Posterior vena cava (tissue), 2 donors: Measurements from ENCODE around the gene ZACN. TPM values are rescaled to one million over a fixed set of nuclear protein-coding genes. Genes with fewer than 3 reads are reported as not detected.

Experiments used
- DNase-seq: peaks from one replicate; pipeline ENCODE4 v3.0.0-alpha.2; 2020; ENCODE audit warnings: low spot score
- intact Hi-C, 2 donors: fragments of 100-400 bp; cut with DNase I; formaldehyde crosslinking; loops; one replicate each; pipeline versions ENCODE4 v1.14.1 to v1.14.2; 2022 to 2023
- total RNA-seq, 2 donors: library from RNA; stranded (reverse); fragmentation: NEBNext Ultra II Directional; extraction: Animal tissue kit (Norgen Biotek cat#: 25700); gene quantifications; one replicate each; pipeline ENCODE4 v1.2.1, GENCODE V29; 2021
- donor health status: DM: yes; HTN: yes; CAD: no.
- donor health status: DM: yes; HTN: yes; CAD: no.

ZACN gene
- total RNA-seq, 2 donors from 2014 or later: not detected

- peak; percentile 69 for DNase-seq
- intact Hi-C loops: no loop called here
Observed at GRCh38 chr17:76091526-76092286, 12.7 kb downstream of the ZACN start.

- peak; percentile 76 for DNase-seq
- intact Hi-C loops: no loop called here
Observed at GRCh38 chr17:76092526-76093413, 13.8 kb downstream of the ZACN start.

DNA sequence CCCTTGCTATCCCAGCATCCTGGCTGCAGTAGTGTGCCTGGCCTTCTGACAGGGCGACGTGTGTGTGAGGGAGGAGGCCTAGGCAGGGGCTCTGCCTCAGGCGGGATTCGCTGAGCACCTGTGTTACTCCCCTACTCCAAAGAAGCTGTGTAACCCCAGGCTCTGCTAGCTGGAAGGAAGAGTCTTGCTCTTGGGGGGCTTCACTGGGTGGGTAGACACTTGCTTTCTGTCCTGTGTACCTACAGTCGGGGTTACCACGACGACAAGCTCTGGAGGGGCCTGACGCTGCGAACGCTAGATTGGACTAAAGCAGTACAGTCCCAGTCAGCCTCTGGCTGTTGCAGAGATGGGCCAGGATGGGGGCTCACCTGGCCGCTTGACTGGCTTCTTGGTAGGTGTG, 15.1 kb downstream of the ZACN start:
- intact Hi-C loops: no loop called here
- no peak for DNase-seq

GRCh38 chr17:76095943-76096342, 17.0 kb downstream of the ZACN start:
- intact Hi-C loops: no loop called here
- DNase-seq: no peak

GRCh38 chr17:76097716-76098295, 18.8 kb downstream of the ZACN start:
- DNase-seq: no peak
- intact Hi-C loops: no loop called here

GRCh38 chr17:76102944-76103273, 23.9 kb downstream of the ZACN start:
- intact Hi-C loops: no loop called here
- no peak for DNase-seq

DNA sequence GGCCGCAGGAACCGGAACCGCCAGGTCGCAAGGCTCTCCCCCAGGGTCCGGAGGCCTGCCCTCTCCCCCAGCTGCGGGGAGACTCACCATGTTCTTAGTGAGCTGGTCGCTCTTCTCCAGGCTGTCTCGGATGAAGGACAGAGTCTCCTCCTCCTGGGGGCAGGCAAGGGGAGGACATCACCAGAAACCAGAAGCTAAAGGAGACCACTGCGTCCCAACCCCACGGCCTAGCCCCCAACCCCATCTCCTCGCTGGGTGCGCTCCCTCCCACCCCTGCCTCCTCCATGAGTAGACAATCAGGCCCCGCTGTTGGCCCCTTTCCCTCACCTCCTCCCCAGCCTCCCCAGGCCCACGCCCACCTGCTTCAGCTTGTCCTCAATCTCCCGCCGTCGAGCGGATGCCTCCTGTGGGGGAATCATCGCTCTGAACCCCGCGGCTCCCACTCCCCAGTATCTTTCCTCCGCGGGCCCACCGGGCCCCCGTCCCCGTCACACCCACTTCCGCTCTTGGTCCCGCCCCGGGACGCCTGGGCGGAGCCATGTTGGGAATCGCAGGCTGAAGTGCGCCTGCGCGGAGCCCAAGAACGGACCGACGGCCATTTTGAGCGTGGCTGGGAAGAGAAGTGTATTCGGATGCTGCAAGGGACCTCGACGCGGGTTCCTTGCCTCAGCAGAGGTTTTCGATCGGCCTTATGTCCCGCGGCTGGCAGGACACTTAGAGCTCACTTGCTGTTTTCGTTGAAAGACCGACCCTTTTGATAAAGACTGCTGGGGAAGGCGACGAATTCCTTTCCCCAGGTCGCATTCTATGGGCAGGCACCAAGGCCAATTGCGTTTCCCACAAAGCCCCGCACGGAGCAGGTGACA, 24.5 kb downstream of the ZACN start, which contains the start of gene EXOC7:
Gene EXOC7, minus strand, starts transcription at position 514 of the 866 bp plus-strand sequence. Its CDS starts 95 bp downstream, at position 419.
- intact Hi-C loops: no loop called here
- DNase-seq: peak; percentile 97

DNA sequence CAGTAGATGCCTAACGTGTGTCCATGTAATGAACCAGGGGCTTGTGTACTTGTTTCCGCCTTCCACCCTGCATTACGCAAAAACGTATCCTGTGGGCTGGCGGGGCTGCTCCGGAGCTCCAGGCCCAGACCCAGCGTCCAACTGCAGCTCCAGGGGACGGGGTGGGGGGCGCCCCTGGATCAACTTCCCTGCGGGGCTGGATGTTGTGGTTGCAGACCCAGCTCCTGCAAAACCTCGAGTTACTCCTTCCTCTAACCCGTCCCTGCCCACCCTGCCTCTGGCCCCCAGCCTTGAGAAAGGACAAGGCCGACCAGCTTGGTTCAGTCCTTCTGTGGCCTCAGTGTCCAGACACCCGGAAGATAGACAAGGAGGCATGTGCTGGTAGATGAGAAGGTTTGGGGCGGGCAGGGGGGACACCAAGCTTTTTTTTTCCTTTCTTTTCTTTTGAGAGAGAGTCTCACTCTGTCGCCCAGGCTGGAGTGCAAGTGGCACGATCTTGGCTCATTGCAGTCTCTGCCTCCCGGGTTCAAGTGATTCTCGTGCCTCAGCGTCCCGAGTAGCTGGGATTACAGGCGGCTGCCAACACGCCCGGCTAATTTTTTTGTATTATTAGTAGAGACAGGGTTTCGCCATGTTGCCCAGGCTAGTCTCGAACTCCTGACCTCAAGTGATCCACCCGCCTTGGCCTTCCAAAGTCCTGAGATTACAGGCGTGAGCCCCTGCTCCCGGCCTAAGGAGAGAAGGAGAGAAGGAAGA, 25.3 kb downstream of the ZACN start:
- peak; percentile 51 for DNase-seq
- intact Hi-C loops: no loop called here

- DNase-seq: no peak
- intact Hi-C loops: no loop called here
Observed at GRCh38 chr17:76104896-76105231, 25.9 kb downstream of the ZACN start.

DNA sequence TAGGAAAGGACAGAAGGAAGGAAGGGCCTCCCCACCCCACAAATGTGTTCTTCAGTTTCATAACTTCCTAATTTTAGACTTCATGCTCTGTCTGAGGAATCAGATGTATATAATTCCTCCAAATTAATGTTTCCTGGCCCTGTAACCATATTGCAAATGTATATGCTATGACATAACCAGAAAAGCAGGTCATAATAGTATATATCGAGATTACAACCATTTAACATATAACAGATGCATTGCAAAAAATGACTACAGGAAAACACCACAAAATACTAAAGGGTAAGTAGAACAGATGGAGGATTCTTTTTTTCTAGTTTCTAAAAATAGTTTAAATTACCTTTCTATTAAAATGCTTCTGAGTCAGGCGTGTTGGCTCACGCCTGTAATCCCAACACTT, 27.7 kb downstream of the ZACN start:
- intact Hi-C loops: no loop called here
- no peak for DNase-seq

DNA sequence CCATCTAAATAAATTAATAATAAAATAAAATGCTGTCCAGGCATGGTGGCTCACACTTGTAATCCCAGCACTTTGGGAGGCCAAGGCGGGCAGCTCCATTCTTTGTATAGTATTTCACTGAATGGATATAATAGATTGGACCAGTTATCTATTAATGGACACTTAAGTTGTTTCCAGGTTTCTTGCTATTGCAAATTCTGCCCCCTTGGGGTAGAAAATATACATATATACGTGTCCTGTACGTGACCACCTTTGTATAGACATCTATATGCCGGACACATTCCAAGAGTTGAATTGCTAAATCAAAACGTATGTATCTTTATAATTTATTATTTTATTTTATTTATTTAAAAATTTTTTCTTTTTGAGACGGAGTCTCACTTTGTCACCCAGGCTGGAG, 28.5 kb downstream of the ZACN start:
- intact Hi-C loops: no loop called here
- no peak for DNase-seq

DNA sequence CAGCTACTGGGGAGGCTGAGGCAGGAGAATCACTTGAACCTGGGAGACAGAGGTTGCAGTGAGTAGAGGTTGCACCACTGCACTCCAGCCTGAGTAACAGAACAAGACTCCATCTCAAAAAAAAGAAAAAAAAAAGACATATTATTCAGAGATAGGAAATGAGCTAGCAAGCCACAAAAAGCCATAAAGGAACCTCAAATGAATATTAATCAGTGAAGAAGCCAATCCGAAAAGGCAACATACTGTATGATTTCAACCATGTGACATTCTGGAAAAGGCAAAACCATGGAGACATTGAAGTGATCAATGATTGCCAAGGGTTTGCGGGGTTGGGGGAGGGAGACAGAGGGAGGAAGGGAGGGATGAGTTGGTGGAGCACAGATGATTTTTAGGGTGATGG, 33.0 kb downstream of the ZACN start:
- intact Hi-C loops: no loop called here
- no peak for DNase-seq

DNA sequence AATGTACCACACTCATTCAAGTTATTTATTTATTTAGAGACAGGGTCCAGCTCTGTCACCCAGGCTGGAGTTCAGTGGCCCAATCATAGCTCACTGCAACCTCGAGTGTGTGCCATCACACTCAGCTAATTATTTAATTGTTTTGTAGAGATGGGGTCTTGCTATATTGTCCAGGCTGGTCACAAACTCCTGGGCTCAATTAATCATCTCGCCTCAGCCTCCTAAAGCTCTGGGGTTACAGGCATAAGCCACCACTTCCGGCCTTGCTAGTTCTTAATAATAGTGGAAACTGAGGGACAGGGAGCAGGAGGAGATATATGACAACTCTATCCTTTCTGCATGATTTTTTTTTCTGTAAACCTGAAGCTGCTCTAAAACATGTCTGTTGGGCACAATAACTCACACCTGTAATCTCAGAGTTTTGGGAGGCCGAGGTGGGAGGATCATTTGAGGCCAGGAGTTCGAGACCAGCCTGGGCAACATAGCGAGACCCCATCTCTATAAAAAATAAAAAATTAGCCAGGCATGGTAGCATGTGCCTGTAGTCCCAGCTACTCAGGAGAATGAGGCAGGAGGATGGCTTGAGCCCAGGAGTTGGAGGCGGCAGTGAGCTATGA, 36.3 kb downstream of the ZACN start:
- DNase-seq: peak; percentile 29
- intact Hi-C loops: no loop called here

DNA sequence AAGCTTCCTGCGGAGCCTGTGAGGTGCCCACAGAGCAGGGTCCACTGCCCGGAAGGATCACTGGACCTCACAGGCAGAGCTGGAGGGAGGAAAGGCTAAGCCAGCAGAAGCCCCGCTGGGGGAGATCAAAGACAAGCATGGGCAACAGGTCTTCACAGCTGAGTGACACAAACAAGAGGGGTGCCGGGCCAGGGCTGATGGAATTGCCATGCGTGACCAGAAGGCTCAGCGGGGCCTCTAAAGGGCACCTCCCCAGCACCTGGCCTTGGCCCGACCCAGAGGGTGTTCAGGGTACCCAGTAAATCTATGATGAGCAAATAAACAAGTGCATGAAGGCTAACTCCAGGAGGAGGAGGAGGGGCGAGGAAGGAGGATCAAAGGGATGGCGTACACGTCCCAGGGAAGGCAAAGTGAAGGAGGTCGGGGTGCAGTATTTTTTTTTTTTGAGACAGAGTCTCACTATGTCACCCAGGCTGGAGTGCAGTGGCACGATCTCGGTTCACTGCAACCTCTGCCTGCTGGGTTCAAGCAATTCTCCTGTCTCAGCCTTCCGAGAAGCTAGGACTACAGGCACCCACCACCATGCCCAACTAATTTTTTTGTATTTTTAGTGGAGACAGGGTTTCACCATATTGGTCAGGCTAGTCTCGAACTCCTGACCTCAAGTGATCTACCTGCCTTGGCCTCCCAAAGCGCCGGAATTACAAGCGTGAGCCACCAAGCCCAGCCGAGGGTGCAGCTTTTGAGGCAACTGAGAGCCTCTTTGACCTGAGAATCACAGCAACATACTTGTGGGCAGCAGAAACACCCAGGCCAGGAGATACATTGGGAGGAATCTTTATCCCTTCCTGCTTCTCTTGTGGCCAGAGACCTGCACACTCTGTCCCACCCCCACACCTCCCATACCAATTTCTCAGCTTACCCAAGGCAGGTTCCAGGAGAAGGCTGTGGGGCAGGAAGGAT, 40.7 kb downstream of the ZACN start:
- DNase-seq: peak; percentile 72
- intact Hi-C loops: loop anchor here in 1 of 2 donors (2.0 to 10.0 kb wide), 2 partner anchors 159 to 275 kb away; no protein-coding TSS in a partner anchor

GRCh38 chr17:76120658-76121008, 41.7 kb downstream of the ZACN start:
- DNase-seq: no peak

DNA sequence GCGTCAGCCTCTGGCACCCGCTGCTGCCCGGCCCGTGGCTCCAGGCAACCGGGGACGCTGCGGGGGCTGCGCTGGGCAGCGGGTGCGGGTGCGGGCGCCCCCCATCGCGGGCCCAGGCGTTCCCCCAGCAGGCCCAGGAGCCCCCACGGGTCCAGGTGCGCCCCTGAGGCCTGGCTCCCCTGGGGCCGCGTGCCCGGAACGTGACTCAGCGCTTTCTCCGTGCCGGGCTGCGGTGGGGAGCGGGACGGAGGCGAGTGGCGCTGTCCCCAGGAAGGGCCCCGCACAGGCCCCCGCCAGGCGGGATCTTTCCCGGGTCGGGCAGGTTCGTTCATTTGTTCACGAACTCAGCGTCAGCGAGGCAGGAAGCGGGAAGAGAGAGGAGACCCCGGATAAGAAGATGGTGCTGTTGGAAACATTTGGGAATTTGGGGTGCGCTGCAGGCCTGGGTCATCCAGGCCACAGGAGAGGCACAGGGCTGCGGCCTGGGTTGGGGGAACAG, 43.0 kb downstream of the ZACN start:
- no peak for DNase-seq
- intact Hi-C loops: loop anchor here (1.0 to 10.0 kb wide), 3 partner anchors 157 to 273 kb away; no protein-coding TSS in a partner anchor

More at GRCh38 chr17:76120658-76121008, 41.7 kb downstream of the ZACN start:
- intact Hi-C loops: loop anchor here (1.0 to 10.0 kb wide), 3 partner anchors 158 to 274 kb away; no protein-coding TSS in a partner anchor
